GM10266 (cell line): ENCODE data around the gene SLC38A7.

Experiments
- DNase-seq: peaks from one replicate; pipeline ENCODE4 v3.0.0; 2012; ENCODE audit errors: extremely low spot score
- TF ChIP-seq, protein P1 (sequence below): IDR thresholded peaks from 2 replicates; pipeline ENCODE4 v1.5.1; 2012; ENCODE audit warnings: mild to moderate bottlenecking, low read depth; ENCODE audit not compliant: control insufficient read depth, insufficient read depth; ENCODE audit errors: missing control alignments

Gene SLC38A7

DNA sequence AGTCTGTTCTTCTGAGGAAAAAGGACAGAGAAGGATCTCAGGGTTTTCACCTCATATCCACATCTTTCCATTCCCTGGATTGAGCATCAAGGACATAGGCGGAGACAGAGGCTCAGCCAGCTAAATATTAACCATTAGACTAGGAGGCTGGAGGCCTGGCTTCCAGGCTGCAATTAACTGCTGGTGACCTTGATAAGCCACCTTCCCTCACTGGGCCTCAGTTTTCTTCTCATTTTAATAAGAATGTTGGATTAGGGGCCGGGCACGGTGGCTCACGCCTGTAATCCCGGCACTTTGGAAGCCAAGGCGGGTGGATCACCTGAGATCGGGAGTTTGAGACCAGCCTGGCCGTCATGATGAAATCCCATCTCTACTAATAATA, 29.4 kb downstream of the SLC38A7 start:
- DNase-seq: no peak
- TF ChIP-seq, protein P1, sequence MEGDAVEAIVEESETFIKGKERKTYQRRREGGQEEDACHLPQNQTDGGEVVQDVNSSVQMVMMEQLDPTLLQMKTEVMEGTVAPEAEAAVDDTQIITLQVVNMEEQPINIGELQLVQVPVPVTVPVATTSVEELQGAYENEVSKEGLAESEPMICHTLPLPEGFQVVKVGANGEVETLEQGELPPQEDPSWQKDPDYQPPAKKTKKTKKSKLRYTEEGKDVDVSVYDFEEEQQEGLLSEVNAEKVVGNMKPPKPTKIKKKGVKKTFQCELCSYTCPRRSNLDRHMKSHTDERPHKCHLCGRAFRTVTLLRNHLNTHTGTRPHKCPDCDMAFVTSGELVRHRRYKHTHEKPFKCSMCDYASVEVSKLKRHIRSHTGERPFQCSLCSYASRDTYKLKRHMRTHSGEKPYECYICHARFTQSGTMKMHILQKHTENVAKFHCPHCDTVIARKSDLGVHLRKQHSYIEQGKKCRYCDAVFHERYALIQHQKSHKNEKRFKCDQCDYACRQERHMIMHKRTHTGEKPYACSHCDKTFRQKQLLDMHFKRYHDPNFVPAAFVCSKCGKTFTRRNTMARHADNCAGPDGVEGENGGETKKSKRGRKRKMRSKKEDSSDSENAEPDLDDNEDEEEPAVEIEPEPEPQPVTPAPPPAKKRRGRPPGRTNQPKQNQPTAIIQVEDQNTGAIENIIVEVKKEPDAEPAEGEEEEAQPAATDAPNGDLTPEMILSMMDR: no peak

DNA sequence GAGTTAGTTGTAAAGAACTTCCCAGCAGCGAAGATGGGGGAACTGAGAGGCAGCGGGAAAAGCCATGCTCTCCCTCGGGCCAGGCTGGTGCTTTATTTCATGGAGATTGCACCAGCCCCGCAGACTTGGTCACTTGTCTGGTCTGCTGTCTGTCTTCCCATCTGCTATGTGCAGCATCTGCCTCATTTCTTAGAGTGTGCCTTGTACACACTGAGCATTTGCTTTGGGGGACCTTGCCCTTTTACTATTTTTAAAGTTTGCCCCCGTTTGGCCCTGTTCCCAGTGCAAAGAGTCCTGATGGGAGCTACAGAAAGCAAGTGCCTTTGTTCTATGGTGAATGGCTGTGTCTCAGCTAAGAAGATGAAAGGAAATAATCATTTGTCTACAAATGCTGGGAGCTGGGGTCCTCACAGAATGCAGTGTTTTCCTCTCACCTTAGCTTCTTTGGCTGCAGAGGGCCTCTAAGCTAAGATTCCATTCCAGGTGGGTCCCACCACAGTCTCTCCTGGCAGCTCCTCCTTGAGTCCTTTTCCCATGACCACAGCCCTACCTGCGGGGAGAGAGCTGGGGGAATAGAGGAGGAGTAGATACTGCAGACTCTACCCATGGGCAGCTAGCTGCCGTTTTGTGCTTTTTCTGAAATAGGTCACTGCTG, 29.9 kb downstream of the SLC38A7 start:
- TF ChIP-seq, protein P1: no peak
- no peak for DNase-seq

DNA sequence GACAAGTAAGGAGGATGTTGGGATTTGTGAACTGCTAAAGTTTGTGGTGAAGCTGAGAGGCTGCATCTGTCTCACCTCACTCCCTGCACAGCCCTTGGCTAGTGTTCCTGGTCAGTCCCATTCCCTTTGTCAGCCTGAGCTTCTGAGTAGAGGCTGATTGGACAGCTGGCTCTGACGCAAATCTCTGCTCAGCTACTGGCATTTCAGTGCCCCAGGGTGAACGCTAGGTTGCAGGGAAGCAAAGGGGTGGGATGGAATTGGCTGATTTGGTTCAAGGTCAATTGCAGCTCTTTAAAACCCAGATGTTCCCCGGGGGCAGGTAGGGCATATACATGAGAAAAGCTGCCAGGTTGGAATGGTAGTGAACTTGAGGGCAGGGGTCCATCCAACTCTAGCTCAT, 31.8 kb downstream of the SLC38A7 start:
- TF ChIP-seq, protein P1: no peak
- DNase-seq: no peak

DNA sequence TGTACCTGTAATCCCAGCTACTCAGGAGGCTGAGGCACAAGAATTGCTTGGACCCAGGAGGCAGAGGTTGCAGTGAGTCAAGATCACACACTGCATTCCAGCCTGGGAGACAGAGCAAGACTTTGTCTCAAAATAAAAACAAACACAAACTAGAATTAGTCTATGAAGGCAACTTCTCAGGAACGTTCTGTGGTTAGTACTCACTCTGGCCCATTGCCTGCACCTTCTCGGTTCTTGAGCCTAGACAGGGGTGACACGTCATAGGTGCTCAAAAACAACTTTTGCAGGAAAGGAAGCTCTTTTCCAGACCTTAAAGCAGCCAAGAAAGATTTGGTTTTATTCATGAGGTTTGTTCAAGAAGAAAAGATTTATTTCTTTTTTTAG, 32.6 kb downstream of the SLC38A7 start:
- DNase-seq: no peak

DNA sequence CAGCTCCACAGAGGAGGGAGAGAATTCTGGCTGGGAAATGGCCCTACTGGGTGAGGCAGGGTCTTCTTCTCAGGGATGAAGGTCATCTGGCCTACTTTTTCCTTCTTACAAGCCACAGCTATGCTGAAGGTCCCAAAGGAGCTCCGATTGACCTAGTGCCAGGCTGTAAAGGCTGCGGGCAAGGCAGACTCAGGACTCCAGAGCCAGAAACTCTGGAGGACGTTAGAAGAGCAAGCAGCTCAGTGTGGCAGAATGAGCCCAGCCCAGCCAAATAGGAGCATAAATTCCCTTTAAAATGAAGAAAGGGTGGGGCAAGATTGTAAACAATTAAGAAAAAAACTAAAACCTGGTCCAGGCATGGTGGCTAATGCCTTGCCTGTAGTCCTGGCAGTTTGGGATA, 34.9 kb downstream of the SLC38A7 start:
- TF ChIP-seq, protein P1: no peak
- DNase-seq: no peak

More for the DNA sequence above, 32.6 kb downstream of the SLC38A7 start:
- TF ChIP-seq, protein P1: no peak

DNA sequence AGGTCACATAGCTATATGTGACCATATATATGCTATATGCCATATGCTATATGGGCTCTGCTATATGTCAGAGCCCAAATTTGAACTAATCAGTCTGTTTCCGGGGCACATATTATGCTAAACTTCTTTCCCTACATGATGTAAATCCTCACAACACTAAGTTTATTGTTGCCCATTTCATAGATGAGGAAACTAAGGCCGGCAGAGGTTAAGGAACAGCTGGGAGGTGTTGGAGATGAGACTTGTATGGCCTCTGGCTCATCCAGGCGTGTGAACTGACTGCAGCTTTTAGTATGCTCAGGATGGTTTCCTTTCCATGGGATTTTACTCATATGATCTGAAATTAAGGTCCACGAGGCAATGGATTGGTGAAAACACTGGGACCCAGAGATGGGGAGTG, 37.5 kb downstream of the SLC38A7 start:
- DNase-seq: no peak
- TF ChIP-seq, protein P1: no peak

DNA sequence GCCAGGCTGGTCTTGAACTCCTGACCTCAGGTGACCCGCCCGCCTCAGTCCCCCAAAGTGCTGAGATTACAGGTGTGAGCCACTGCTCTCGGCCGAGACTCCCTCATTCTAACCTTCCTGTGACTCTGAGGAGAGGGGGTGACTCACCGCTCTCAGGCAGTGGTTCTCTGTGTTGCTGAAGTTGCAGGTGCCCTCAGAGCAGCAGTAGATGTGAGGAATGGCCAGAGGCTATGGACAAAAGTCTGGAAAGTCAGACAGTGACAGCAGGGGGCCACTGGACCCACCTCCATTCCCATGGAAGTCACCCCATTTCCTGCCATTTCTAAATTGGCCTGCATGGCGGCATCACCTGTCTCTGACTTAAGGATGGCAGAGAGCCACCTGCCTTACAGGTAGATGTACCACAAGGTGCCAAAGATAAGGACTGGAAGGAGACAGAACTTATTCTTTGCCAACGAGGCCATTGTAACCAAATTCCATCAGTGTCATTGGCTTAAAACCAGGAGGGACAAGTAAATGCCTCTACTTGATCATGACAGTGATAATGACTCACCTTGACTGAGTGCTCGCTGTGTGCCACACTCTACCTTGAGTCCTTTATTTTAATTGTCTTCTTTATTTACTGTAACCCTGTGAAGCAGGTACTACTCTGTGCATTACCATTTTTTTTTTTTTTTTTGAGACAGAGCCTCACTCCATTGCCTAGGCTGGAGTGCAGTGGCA, 39.6 kb downstream of the SLC38A7 start:
- TF ChIP-seq, protein P1: no peak
- no peak for DNase-seq
